Transverse colon (tissue), 4 donors: ENCODE measurements around the gene TCTN2. TPM values are rescaled to one million over a fixed set of nuclear protein-coding genes. Genes with fewer than 3 reads are reported as not detected.

Source experiments
- DNase-seq: peaks from one replicate; pipeline ENCODE4 v3.0.0-alpha.2; 2019
- H3K27ac ChIP-seq, 4 donors: fragments of 200-600 bp; sonication (generic); 2 replicates each; pipeline ENCODE4 v1.5.1; 2016 to 2018; ENCODE audit warnings: inconsistent platforms in 4 of 4
- H3K27me3 ChIP-seq: fragments of 200-600 bp; sonication (generic); 2 replicates; pipeline ENCODE4 v1.5.1; 2017; ENCODE audit warnings: inconsistent platforms
- H3K36me3 ChIP-seq, 4 donors: fragments of 200-600 bp; sonication (generic); 2 replicates each; pipeline ENCODE4 v1.5.1; 2017 to 2019; ENCODE audit warnings: inconsistent platforms in 4 of 4
- H3K4me1 ChIP-seq, 4 donors: fragments of 200-600 bp; sonication (generic); 2 replicates each; pipeline ENCODE4 v1.5.1; 2017 to 2020; ENCODE audit warnings: inconsistent platforms in 4 of 4
- H3K4me3 ChIP-seq, 4 donors: fragments of 200-600 bp; sonication (generic); 1 replicate in 1 of 4; 2 replicates in 3 of 4; pipeline versions ENCODE4 v1.5.1 to v1.6.1; 2017 to 2019; ENCODE audit warnings: inconsistent platforms in 4 of 4
- H3K9me3 ChIP-seq, 2 donors: fragments of 200-600 bp; sonication (generic); 2 replicates each; pipeline ENCODE4 v1.5.1; 2017 to 2019; ENCODE audit warnings: inconsistent platforms in 2 of 2
- EP300 ChIP-seq: sonication (generic); formaldehyde crosslinking; IDR thresholded peaks from one replicate; pipeline ENCODE4 v1.6.1; 2017; ENCODE audit warnings: antibody characterized with exemption, low read depth
- POLR2A ChIP-seq: fragments of 450-650 bp; IDR thresholded peaks from one replicate; pipeline ENCODE4 v1.6.1; 2016; ENCODE audit warnings: antibody characterized with exemption, mild to moderate bottlenecking, moderate library complexity
- POLR2AphosphoS5 ChIP-seq, 3 donors: sonication (generic); formaldehyde crosslinking; IDR thresholded peaks; one replicate each; pipeline ENCODE4 v1.6.1; 2016; ENCODE audit warnings: antibody characterized with exemption in 3 of 3
- WGBS, 2 donors: methylation state at CpG; one replicate each; pipeline ENCODE4 v1.1.5; 2018; ENCODE audit warnings: low coverage in 1 of 2; 5-methylcytosine and 5-hydroxymethylcytosine counted together
- in situ Hi-C, 4 donors: fragments of 200-750 bp; cut with MboI; loops; one replicate each; pipeline versions ENCODE4 v1.15.0 to v1.15.1; 2017; ENCODE audit warnings: low sequenced_read_pairs in 3 of 4, low pct_ligation_motif_present in 1 of 4, low pct_unique_long_range_greater_than_20kb in 1 of 4
- intact Hi-C: fragments of 100-400 bp; cut with DNase I; formaldehyde crosslinking; loops from one replicate; pipeline ENCODE4 v1.15.1; 2023; ENCODE audit warnings: low total_unique reads
- total RNA-seq, 4 donors: library from RNA; depleted of rRNA; stranded (reverse); fragments of >200 nt; gene quantifications; one replicate each; pipeline ENCODE4 v1.1.0, GENCODE V29; 2016
- TF ChIP-seq, protein P1 (sequence below), 5 experiments: fragments of 200-600 bp in 3 of 5; fragments of 450-650 bp in 2 of 5; sonication (generic) in 3 of 5; IDR thresholded peaks; 1 replicate in 2 of 5; 2 replicates in 3 of 5; pipeline ENCODE4 v1.5.1; 2016 to 2017; ENCODE audit warnings: antibody characterized with exemption in 5 of 5, inconsistent platforms in 3 of 5, mild to moderate bottlenecking in 2 of 5, moderate library complexity in 1 of 5

TCTN2 gene
- total RNA-seq, 4 donors from 2014 or later = 1.00 to 6.3 (median 5.1) TPM

DNA sequence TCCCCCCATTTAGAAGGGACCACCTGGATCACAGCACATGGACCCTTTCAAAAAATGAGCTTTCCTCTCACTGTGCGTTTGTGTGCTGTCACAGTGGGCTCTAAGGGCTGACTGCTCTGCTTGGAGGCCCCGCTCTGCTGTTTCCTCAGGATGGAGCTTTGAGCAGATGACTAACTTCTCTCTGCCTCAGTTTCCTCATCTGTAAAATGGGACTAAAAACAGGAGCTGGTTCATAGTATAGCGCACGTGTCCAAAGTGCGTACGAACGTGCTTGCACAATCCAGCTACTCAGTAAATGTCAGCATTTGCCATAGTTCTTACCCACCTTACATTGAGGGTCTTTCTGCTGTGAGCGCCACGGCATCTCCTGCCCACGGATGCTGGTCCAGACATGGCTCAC is 78.4 kb downstream of the TCTN2 start:
- TF ChIP-seq, protein P1, sequence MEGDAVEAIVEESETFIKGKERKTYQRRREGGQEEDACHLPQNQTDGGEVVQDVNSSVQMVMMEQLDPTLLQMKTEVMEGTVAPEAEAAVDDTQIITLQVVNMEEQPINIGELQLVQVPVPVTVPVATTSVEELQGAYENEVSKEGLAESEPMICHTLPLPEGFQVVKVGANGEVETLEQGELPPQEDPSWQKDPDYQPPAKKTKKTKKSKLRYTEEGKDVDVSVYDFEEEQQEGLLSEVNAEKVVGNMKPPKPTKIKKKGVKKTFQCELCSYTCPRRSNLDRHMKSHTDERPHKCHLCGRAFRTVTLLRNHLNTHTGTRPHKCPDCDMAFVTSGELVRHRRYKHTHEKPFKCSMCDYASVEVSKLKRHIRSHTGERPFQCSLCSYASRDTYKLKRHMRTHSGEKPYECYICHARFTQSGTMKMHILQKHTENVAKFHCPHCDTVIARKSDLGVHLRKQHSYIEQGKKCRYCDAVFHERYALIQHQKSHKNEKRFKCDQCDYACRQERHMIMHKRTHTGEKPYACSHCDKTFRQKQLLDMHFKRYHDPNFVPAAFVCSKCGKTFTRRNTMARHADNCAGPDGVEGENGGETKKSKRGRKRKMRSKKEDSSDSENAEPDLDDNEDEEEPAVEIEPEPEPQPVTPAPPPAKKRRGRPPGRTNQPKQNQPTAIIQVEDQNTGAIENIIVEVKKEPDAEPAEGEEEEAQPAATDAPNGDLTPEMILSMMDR (IDR thresholded peaks at IDR 0.05) = no peak
- no peak for TF ChIP-seq EP300
- TF ChIP-seq POLR2A = no peak
- TF ChIP-seq POLR2AphosphoS5 (IDR thresholded peaks at IDR 0.05) = no peak
- H3K4me1 ChIP-seq = no peaks in the 10 kb centered on the region
- peaks cover 0 to 26% (median 8%) of the 10 kb centered on the region in 4 donors for H3K36me3 ChIP-seq
- DNase-seq = no peak
- no peak overlapping the region for H3K4me3 ChIP-seq
- intact Hi-C loops = no loop called here
- no peak overlapping the region for H3K27ac ChIP-seq
- in situ Hi-C loops = no loop called here
- 95% methylated on average over 10 of the region's 10 CpGs; no CpG with 5 or more reads in 1 of the 2 donors for whole genome bisulfite sequencing, 2 donors
- no peaks in the 10 kb centered on the region for H3K9me3 ChIP-seq
- H3K27me3 ChIP-seq = no peaks in the 10 kb centered on the region

GRCh38 chr12:123750159-123750656 is 79.3 kb downstream of the TCTN2 start:
- Histone ChIP-seq H3K4me1 (no peaks in the 10 kb centered on the region), H3K27ac (no peak overlapping the region), H3K9me3 (no peaks in the 10 kb centered on the region), H3K4me3 (no peak overlapping the region), H3K36me3 (peaks cover 0 to 28% (median 8%) of the 10 kb centered on the region in 4 donors), H3K27me3 (no peaks in the 10 kb centered on the region)
- WGBS, 2 donors = 70 to 85% methylated on average over 1 to 8 of the region's 8 CpGs
- intact Hi-C loops = no loop called here
- no peak for DNase-seq
- in situ Hi-C loops = no loop called here
- TF ChIP-seq, protein P1 (IDR thresholded peaks at IDR 0.05) = no peak
- TF ChIP-seq POLR2A (no peak), EP300 (no peak), POLR2AphosphoS5 (IDR thresholded peaks at IDR 0.05) (no peak)

DNA sequence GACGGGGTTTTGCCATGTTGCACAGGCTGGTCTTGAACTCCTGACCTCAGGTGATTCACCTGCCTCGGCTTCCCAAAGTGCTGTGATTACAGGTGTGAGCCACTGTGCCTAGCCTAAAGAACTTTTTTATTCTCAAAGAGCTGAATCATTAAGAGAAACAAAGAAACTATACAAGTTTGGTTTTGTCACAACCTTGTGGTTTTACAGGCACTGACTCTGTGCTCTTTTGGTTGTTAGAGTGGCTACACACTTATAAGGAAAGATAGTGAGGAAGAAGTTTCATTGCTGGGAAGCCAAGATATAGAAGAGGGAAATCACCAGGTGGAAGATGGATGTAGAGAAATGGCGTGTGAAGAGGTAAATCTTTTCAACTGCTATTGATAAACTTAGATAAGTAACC is 81.1 kb downstream of the TCTN2 start:
- WGBS, 2 donors = 81 to 88% methylated on average over 3 of the region's 3 CpGs
- H3K4me3 ChIP-seq = no peak overlapping the region
- DNase-seq = no peak
- no peaks in the 10 kb centered on the region for H3K9me3 ChIP-seq
- TF ChIP-seq EP300 (no peak), POLR2A (no peak), POLR2AphosphoS5 (IDR thresholded peaks at IDR 0.05) (no peak)
- TF ChIP-seq, protein P1 (IDR thresholded peaks at IDR 0.05) = no peak
- intact Hi-C loops (no loop called here), in situ Hi-C loops (no loop called here)
- no peaks in the 10 kb centered on the region for H3K4me1 ChIP-seq
- no peaks in the 10 kb centered on the region for H3K27me3 ChIP-seq
- H3K36me3 ChIP-seq = peaks cover 0 to 22% (median 9%) of the 10 kb centered on the region in 4 donors
- no peak overlapping the region for H3K27ac ChIP-seq

DNA sequence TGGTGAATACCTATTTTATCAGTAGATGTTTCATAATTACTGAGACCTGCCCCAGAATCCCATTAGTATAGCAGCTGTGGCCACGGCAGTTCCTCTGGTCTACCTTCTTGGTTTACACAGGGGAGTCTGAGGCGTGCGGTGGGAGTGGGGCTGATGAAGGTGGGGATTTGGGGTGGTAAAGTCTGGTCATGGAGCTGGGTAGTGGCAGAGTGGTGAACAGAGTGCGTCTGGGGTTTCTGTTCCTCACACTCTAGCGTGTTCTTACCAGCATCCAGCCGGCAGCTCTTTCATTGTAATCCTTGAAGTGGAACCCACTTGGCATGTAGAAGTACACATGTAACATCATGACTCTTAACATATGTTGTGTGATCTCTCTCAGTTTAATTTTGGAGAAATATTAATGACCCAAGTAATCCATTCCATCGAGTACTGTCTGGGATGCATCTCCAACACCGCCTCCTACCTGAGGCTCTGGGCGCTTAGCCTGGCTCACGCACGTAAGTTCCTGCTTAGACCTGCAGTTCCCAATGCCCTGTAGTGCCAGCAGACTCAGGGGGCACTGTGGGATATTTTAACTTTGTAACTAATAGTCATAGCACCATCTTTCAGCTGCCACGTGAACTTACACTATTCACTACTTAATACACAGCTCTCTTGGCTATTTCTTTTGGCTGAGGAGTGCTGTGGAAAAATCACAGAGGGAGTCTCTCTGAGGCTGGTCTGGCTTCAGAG is 83.3 kb downstream of the TCTN2 start:
- no peaks in the 10 kb centered on the region for H3K9me3 ChIP-seq
- TF ChIP-seq POLR2A (no peak), EP300 (no peak), POLR2AphosphoS5 (IDR thresholded peaks at IDR 0.05) (no peak)
- TF ChIP-seq, protein P1 (IDR thresholded peaks at IDR 0.05) = no peak
- no peaks in the 10 kb centered on the region for H3K27me3 ChIP-seq
- no peaks in the 10 kb centered on the region for H3K4me1 ChIP-seq
- no peak overlapping the region for H3K27ac ChIP-seq
- intact Hi-C loops (no loop called here), in situ Hi-C loops (no loop called here)
- WGBS, 2 donors = 91 to 100% methylated on average over 1 to 12 of the region's 12 CpGs
- no peak overlapping the region for H3K4me3 ChIP-seq
- peaks cover 0 to 21% (median 9%) of the 10 kb centered on the region in 4 donors for H3K36me3 ChIP-seq
- no peak for DNase-seq
